SU-DHL-6 (cell line): ENCODE data around the gene KHK.

Experiments
- EZH2phosphoT487 ChIP-seq: fragments of 200-600 bp; sonication (generic), shearing (Covaris generic); conservative IDR thresholded peaks from 2 replicates; pipeline ENCODE4 v1.6.1; 2018; ENCODE audit warnings: mild to moderate bottlenecking, antibody characterized with exemption, low read length, moderate library complexity, mixed read lengths
- TF ChIP-seq, protein P1 (sequence below): fragments of 200-600 bp; sonication (generic); IDR thresholded peaks from one replicate; pipeline ENCODE4 v1.5.1; 2017; ENCODE audit warnings: antibody characterized with exemption, mild to moderate bottlenecking, low read length, moderate library complexity; ENCODE audit not compliant: insufficient read depth, poor library complexity, severe bottlenecking

DNA sequence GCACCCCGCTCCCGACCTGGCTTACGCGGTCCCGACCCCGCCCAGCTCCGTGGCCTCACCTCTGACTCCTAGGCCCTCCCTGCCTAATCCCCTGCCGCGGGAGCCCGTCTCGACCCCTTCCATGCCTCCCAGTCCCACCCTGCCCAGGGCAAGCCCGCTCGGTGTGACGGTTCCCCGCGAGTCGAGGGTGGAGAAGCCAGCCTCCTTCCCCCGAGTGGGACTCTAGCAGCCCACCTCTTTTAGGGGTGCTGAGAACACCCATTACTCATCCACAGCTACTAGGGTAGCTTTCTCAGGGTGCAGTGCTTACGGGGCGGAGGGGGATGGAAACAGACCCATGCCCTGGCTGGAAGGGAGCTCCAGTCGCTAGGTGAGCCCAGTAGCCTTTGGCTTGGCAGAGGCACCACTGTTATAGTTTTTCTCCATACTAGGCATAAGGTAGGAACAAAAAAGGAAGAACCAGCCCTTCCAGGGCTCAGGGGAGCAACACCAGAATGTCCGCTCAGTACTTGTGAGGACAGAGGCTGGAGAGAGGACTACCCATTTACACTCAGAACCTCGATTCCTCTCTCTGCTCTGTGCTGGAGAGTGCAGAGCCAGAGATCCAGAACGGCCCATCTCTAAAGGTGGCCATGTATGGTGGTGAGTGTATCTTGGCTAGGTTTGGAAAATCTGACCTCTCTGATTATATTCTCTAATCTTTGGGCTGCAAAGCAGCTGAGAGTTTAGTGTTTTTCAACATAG is 34.5 kb upstream of the KHK start:
- TF ChIP-seq, protein P1, sequence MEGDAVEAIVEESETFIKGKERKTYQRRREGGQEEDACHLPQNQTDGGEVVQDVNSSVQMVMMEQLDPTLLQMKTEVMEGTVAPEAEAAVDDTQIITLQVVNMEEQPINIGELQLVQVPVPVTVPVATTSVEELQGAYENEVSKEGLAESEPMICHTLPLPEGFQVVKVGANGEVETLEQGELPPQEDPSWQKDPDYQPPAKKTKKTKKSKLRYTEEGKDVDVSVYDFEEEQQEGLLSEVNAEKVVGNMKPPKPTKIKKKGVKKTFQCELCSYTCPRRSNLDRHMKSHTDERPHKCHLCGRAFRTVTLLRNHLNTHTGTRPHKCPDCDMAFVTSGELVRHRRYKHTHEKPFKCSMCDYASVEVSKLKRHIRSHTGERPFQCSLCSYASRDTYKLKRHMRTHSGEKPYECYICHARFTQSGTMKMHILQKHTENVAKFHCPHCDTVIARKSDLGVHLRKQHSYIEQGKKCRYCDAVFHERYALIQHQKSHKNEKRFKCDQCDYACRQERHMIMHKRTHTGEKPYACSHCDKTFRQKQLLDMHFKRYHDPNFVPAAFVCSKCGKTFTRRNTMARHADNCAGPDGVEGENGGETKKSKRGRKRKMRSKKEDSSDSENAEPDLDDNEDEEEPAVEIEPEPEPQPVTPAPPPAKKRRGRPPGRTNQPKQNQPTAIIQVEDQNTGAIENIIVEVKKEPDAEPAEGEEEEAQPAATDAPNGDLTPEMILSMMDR, result no peak
- no peak for TF ChIP-seq EZH2phosphoT487
